ENCODE data around the gene PEDS1.
"Not testable (repeated sequence)": the region's sequence is repeated elsewhere in the genome, so short reads cannot be mapped to it uniquely, and the experiment has no call there.

The PEDS1 gene

DNA sequence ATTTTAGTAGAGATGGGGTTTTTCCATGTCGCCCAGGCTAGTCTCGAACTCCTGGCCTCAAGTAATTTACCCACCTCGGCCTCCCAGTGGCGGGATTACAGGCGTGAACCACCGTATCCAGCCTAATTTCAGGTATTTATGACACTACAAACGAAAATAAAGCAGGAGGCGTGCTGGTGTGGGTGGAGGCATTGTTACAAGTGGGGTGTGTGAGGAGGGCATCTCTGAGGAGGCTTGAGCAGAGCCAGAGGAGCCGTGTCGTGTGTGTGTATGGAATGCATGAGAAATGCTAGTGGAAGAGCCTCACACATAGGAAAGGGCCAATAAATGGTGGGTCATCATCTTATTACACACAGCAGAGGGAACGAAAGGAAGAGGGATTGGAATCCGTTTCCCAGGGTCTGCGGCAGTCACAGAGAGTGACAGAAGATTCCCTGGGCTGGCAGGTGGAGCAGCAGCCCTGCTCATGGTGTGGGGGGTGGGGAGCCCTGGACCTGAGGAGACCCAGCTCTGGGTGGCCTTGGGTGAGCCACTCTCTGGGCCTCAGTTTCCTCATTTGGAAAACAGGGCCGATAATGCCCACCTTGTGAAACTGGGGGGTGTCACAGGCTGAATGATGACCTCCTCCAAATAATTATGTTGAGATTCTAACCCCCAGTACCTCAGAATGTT is 17.2 kb upstream of the PEDS1 start:
- no peak overlapping the region for H3K4me3 ChIP-seq (ENCODE audit: low read depth, low read length)
- TF ChIP-seq, protein P1, sequence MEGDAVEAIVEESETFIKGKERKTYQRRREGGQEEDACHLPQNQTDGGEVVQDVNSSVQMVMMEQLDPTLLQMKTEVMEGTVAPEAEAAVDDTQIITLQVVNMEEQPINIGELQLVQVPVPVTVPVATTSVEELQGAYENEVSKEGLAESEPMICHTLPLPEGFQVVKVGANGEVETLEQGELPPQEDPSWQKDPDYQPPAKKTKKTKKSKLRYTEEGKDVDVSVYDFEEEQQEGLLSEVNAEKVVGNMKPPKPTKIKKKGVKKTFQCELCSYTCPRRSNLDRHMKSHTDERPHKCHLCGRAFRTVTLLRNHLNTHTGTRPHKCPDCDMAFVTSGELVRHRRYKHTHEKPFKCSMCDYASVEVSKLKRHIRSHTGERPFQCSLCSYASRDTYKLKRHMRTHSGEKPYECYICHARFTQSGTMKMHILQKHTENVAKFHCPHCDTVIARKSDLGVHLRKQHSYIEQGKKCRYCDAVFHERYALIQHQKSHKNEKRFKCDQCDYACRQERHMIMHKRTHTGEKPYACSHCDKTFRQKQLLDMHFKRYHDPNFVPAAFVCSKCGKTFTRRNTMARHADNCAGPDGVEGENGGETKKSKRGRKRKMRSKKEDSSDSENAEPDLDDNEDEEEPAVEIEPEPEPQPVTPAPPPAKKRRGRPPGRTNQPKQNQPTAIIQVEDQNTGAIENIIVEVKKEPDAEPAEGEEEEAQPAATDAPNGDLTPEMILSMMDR (conservative IDR thresholded peaks at IDR 0.05; ENCODE audit: low read depth, low read length), result no peak

DNA sequence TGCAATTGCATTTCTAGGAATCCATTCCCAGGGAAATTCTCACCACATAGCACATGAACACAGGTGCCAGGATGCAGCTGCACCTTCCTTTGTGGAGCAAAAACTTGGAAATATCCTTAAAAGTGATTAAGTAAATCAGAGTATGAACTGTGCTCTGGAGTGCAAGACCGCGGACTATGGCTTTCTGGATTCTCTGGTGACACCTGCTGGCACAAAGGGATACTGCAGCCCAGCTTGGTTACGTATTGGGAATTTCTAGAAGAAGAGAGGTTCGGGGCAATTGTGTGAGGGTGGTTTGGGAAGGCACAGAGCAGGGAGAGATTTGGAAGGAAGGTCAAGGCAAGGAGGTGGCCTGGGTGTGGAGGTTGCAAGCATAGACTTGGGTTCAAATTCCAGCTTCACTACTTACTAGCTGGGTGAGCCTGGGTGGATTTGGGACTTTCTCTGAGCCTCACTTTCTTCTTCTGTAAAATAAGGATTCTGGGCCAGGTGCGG is 15.9 kb upstream of the PEDS1 start:
- TF ChIP-seq, protein P1 (conservative IDR thresholded peaks at IDR 0.05; ENCODE audit: low read depth, low read length), result peak; percentile 93
- no peak overlapping the region for H3K4me3 ChIP-seq (ENCODE audit: low read depth, low read length)
- peak; percentile 85 for DNase-seq (ENCODE audit: low read depth)

More for the DNA sequence above, 17.2 kb upstream of the PEDS1 start:
- no peak for DNase-seq (ENCODE audit: low read depth)

DNA sequence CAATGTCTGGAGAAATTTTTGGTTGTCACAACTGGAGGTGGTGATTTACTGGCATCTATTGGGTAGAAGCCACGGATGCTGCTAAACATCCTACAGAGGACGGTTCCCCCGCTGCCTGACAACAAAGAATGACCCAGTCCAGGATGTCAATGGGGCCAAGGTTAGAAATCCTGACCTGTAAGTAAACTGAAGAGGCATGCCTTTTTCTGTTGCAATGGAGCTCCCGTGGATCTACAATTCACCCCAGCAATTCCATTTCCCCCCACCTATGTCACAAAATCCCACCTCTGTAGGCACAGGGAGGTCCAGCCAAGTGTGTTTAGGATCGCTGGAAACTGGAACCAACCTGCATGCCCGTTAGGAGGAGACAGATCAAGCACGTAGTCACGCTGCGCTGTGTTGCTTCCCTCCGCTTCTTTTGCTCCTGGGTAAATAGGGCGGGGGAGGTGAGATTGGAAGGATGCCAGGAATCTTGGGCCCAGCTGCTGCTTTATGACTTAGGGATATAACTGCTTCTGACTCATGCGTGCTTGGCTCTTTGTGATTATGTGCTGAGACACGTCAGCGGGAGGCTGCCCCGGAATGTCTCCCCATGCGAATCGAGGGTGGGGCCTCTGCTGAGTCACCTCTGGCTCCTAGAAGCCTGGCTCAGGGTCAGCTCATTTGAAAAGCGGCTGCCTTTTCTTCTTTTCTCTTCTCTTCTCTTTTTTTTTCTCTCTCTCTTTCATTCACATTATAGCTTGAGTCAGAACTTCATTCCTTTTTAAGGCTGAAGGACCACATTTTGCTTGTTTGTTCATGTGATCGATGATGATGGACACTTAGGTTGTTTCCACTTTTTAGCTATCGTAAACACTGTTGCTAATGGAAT is 12.4 kb upstream of the PEDS1 start:
- peak overlapping the region; percentile 53 for H3K4me3 ChIP-seq (ENCODE audit: low read depth, low read length)
- TF ChIP-seq, protein P1 (conservative IDR thresholded peaks at IDR 0.05; ENCODE audit: low read depth, low read length), result no peak
- DNase-seq (ENCODE audit: low read depth), result peak; percentile 100

DNA sequence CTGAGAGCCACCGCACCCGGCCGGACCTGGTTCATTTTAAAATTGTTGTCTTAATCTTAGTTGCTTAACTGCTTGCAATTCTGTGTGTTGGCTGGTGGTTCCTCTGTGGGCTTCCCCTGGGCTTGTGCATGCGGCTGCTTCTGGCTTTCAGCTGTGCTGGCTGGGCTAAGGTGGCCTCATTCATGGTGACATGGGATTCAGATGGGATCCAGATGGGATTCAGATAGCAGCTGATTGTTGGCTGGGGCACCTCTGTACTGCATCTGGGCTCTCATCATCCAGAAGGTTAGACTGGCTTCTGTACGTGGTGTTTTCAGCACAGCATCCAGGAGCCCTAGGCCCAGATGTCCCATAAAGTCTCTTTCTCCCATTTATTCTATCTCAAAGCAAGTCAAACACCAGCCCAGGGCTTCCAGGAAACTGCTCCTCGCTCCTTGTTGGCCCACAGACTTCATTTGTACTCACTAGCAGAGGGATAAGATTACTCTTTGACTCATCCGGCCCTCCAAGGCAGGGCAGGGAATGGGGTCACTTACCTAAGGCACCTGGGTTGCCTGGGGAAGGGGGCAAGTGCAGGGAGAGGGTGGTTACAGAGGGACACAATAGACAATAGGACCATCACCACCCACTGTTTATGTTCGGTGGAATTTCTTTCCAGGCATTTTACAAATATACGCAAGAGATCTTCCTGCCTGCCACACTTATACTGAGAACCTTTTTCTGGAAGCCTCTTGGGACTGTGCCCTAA is 10.2 kb upstream of the PEDS1 start:
- TF ChIP-seq, protein P1 (conservative IDR thresholded peaks at IDR 0.05; ENCODE audit: low read depth, low read length), result no peak
- no peak overlapping the region for H3K4me3 ChIP-seq (ENCODE audit: low read depth, low read length)
- peak; percentile 29 for DNase-seq (ENCODE audit: low read depth)

DNA sequence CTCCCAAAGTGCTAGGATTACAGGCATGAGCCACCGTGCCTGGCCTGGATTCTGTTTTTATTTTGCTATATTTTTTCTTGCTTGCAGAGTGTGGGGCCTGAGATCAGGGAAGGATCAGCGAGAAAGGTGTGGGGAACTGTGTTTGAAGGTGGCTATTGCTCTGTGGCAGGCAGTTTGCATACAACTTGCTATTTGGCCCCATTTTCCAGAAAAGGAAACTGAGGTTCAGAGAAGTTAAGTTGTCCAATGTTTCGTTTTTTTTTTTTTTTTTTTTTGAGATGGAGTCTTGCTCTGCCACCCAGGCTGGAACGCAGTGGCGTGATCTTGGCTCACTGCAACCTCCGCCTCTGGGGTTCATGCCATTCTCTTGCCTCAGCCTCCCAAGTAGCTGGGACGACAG is 8.0 kb upstream of the PEDS1 start:
- H3K4me3 ChIP-seq (ENCODE audit: low read depth, low read length); DNase-seq (ENCODE audit: low read depth): not testable (repeated sequence)

DNA sequence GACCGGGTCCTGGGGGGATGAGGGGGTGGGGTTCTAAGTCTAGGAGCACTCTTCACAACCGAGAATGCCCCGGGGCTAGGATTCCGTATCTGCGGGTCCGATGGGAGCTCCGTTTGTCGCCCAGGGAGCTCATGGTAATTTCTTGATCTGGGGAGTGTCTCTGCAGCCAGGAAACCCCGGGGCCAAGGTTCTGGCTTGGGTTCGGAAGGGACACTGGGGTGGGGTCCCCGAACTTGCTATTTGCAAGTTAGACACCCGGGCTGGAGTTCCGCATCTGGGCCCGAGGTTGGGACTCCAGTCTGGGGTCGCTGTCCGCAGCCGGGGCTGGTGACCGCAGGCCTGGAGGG is 397 bp downstream of the PEDS1 start:
- peak overlapping the region; percentile 90 for H3K4me3 ChIP-seq (ENCODE audit: low read depth, low read length)
- TF ChIP-seq, protein P1 (conservative IDR thresholded peaks at IDR 0.05; ENCODE audit: low read depth, low read length), result no peak
- DNase-seq (ENCODE audit: low read depth), result no peak

Measured in choroid plexus epithelial cell (primary cell).